K562 (cell line): Measurements from ENCODE around the gene MYCL. TPM values are rescaled to one million over a fixed set of nuclear protein-coding genes. Genes with fewer than 3 reads are reported as not detected.

Source experiments
- AFF1 ChIP-seq, 2 experiments: fragments of 450-650 bp; IDR thresholded peaks; 2 replicates each; pipeline ENCODE4 v1.6.1; 2018; ENCODE audit warnings: mild to moderate bottlenecking in 2 of 2, low read depth in 1 of 2; ENCODE audit not compliant: partially characterized antibody in 2 of 2
- ARID4B ChIP-seq: sonication (generic); formaldehyde crosslinking; IDR thresholded peaks from 2 replicates; pipeline ENCODE4 v1.8.0; 2022; ENCODE audit warnings: mild to moderate bottlenecking, missing genetic modification reagents
- CBFB ChIP-seq: sonication (generic); formaldehyde crosslinking; IDR thresholded peaks from 2 replicates; pipeline ENCODE4 v1.4.0; 2020; ENCODE audit warnings: mild to moderate bottlenecking, missing genetic modification reagents
- CBX5 ChIP-seq: IDR thresholded peaks from 2 replicates; pipeline ENCODE4 v1.6.1; 2014; ENCODE audit warnings: low read depth, borderline replicate concordance
- CLOCK ChIP-seq: fragments of 250-450 bp; sonication (Bioruptor Pico); IDR thresholded peaks from 2 replicates; pipeline ENCODE4 v1.4.0; 2020; ENCODE audit warnings: mild to moderate bottlenecking, moderate library complexity, borderline replicate concordance
- CXXC5 ChIP-seq: fragments of 250-450 bp; sonication (Bioruptor Pico); IDR thresholded peaks from 2 replicates; pipeline ENCODE4 v1.8.0; 2022; ENCODE audit warnings: inconsistent platforms, mild to moderate bottlenecking, moderate library complexity
- GATAD2A ChIP-seq: fragments of 450-650 bp; IDR thresholded peaks from 2 replicates; pipeline ENCODE4 v1.6.1; 2017
- HOXB6 ChIP-seq: fragments of 250-450 bp; sonication (Bioruptor Pico); IDR thresholded peaks from 2 replicates; pipeline ENCODE4 v1.5.1; 2022; ENCODE audit warnings: mild to moderate bottlenecking, borderline replicate concordance
- NFXL1 ChIP-seq: fragments of 450-650 bp; formaldehyde crosslinking; IDR thresholded peaks from 2 replicates; pipeline ENCODE4 v1.4.0; 2021; ENCODE audit warnings: mild to moderate bottlenecking
- POLR2G ChIP-seq: fragments of 200-400 bp; formaldehyde crosslinking; IDR thresholded peaks from 2 replicates; pipeline ENCODE4 v1.6.1; 2017; ENCODE audit warnings: low read depth, mild to moderate bottlenecking, antibody characterized with exemption, low read length, moderate library complexity
- POLR3G ChIP-seq: IDR thresholded peaks from 2 replicates; pipeline ENCODE4 v1.6.1; 2011; ENCODE audit not compliant: insufficient read length, insufficient replicate concordance; ENCODE audit errors: extremely low read depth
- RUNX1 ChIP-seq: sonication (generic); IDR thresholded peaks from 2 replicates; pipeline ENCODE4 v1.6.1; 2016; ENCODE audit warnings: antibody characterized with exemption, low read depth
- SMARCC2 ChIP-seq: fragments of 450-650 bp; IDR thresholded peaks from 2 replicates; pipeline ENCODE4 v1.6.1; 2017; ENCODE audit warnings: antibody characterized with exemption, moderate library complexity, mild to moderate bottlenecking, low read depth
- SP2 ChIP-seq: IDR thresholded peaks from 2 replicates; pipeline ENCODE4 v1.6.1; 2011; ENCODE audit warnings: mild to moderate bottlenecking, low read depth, low read length, moderate library complexity; ENCODE audit not compliant: poor library complexity, severe bottlenecking; ENCODE audit errors: extremely low read depth
- STAT5B ChIP-seq: fragments of 250-450 bp; sonication (Bioruptor Pico); IDR thresholded peaks from 2 replicates; pipeline ENCODE4 v1.8.0; 2021; ENCODE audit warnings: mild to moderate bottlenecking, inconsistent platforms
- ZFX ChIP-seq: sonication (generic); formaldehyde crosslinking; IDR thresholded peaks from 2 replicates; pipeline ENCODE4 v1.8.0; 2022; ENCODE audit warnings: mild to moderate bottlenecking, missing genetic modification reagents, moderate library complexity
- polyA plus RNA-seq, 8 experiments: library from polyadenylated mRNA; depleted of rRNA in 4 of 8; stranded (reverse) in 5 of 8; unstranded in 3 of 8; fragments of >200 nt; fragmentation: Nextera tagmentation in 2 of 8; fragmentation: Illumina TruSeq in 1 of 8; extraction: Ambion mirVana in 2 of 8; extraction: Trizol in 1 of 8; gene quantifications; 2 replicates each; pipeline versions ENCODE4 v1.2.1 to v1.2.3, GENCODE V29; 2011 to 2014; ENCODE audit warnings: inconsistent platforms in 1 of 8, missing spikeins in 1 of 8
- total RNA-seq, 7 experiments: library from RNA; depleted of rRNA in 6 of 7; stranded (reverse); fragments of >200 nt in 6 of 7; fragmentation: Illumina TruSeq in 2 of 7; extraction: Trizol in 2 of 7; gene quantifications; 2 replicates each; pipeline versions ENCODE4 v1.2.1 to v1.2.3, GENCODE V29; 2011 to 2021; ENCODE audit warnings: low replicate concordance in 1 of 7

MYCL gene
- total and polyA plus RNA-seq, 9 of the 15 experiments (the other 6 are each of a cell fraction or from before 2014, with no cell fraction given): 3.5 to 22.0 (median 12.8) TPM

GRCh38 chr1:39900662-39901463 lies 854 bp downstream of the MYCL start (continued):
- TF ChIP-seq AFF1 (IDR thresholded peaks at IDR 0.05; ENCODE audit: low read depth in 1 of 2, partially characterized antibody in 2 of 2) (no peak), CLOCK (no peak), NFXL1 (no peak), HOXB6 (CRISPR knock-in tag) (no peak), SP2 (no peak), ZFX (CRISPR knock-in tag) (peak; percentile 46), POLR2G (peak; percentile 31), ARID4B (peak; percentile 73), CBX5 (no peak), RUNX1 (no peak), GATAD2A (no peak), STAT5B (CRISPR knock-in tag) (no peak), CBFB (no peak), POLR3G (no peak), SMARCC2 (no peak), CXXC5 (CRISPR knock-in tag) (no peak; the same call in 1 of the 2 replicates)
